GM18909 (cell line): ENCODE results near the gene HIVEP2.

Experiments used
- ATAC-seq: cut with Tn5 transposase; IDR thresholded peaks from one replicate; pipeline ENCODE4 v1.9.1; 2021; ENCODE audit warnings: mild to moderate bottlenecking; ENCODE audit not compliant: unreplicated experiment, poor library complexity

HIVEP2 gene

DNA sequence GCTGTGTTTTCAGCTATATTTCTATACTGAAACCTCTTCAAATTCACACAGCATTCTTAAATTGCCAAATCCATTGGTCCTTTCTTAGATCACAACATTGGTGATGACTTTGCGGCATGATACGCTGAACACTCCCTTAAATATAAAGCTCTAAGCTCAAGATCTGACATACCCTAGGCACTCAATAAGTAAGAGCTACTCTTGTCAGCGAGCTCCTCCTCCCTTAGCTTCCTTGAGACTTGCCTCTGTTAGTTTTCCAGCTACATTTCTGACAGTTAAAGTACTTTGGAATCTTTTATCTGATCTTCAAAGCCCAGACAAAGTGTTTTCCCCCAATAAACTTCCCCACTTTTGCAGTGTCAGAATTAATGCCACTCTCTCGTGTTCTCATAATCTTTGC lies 117.0 kb downstream of the HIVEP2 start:
- ATAC-seq: no peak

DNA sequence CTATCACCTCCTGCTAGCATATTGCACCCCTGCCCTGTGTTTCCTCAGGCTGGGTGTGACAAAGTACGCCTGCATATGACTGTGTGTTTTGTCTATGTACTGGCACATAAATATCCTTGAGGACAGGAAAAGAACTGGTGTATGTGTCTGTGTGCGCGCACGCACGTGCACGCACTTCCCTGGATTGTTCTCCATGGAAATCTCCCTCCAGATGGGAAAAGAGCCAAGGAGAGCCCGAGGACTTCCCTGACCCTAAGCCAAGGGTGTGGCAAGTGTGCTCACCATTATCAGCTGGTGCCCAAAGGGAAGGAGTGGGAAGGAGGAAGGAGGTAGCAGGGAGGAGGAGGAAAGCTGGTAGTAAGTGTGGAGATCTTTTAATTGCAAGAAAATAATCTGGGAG lies 117.6 kb downstream of the HIVEP2 start:
- ATAC-seq: no peak

DNA sequence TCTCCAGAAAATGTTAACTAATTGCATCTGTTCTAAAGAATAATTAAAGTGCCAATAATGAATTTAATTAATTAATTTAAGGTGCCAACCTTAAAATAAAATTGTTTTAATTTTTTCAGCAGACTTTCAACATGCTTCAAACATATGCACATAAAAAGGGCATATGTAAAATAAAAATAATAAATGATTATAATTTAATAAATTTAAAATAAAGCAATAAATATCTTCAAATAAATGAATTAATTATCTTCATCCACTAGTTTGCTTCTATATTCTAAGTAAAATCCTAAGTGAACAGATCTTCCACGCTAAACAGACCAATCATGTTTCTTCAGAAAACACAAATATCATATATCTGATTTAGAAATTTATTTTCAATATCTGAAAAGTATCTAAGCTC lies 119.2 kb downstream of the HIVEP2 start:
- ATAC-seq: no peak

- ATAC-seq: no peak
Measured at GRCh38 chr6:142824426-142824825, 120.5 kb downstream of the HIVEP2 start.

- no peak for ATAC-seq
Measured at GRCh38 chr6:142823256-142823902, 121.6 kb downstream of the HIVEP2 start.

DNA sequence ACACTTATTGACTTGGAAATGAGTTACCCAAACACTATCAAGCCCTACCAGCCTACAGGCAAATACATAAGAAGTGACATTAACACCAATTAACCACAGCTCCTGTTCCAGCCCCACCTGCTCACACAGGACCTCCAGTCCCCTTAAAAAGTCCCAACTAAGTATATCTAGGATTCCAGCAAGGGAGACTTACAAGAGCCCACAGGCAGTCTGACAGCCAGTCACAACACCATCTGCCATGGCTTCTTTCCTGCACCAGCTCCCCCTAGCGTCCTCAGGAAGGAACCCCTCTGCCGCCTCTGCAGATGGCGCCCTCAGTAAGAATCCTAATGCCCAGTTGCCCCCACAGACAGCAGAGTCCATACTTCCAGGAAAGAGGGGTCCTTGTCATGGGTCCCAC lies 122.1 kb downstream of the HIVEP2 start:
- ATAC-seq: no peak

- peak; percentile 79 for ATAC-seq
Measured at GRCh38 chr6:142822383-142822782, 122.6 kb downstream of the HIVEP2 start.

DNA sequence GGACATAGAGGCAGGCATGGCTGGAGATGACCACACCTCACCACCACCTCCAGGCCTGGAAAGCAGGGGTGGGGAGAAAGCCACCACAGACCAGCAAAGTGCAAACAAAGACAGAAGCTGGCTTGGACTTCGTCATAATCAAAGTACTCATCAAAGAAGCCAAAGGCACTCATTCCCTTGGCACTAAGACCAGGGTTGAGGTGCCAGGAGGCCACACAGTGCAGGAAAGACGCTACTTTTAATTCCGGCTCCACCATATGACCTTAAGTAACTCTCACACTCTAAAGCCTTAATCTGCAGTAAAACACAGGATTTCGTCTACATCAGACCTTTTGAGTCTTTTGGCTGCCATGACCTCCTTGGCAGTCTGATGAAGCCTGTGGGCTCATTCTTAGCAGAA lies 123.1 kb downstream of the HIVEP2 start:
- ATAC-seq: no peak

GRCh38 chr6:142821164-142821716 lies 123.7 kb downstream of the HIVEP2 start:
- ATAC-seq: no peak

GRCh38 chr6:142820338-142821051 lies 124.5 kb downstream of the HIVEP2 start:
- ATAC-seq: no peak

- peak; percentile 70 for ATAC-seq
Measured at GRCh38 chr6:142819603-142820337, 125.2 kb downstream of the HIVEP2 start.

DNA sequence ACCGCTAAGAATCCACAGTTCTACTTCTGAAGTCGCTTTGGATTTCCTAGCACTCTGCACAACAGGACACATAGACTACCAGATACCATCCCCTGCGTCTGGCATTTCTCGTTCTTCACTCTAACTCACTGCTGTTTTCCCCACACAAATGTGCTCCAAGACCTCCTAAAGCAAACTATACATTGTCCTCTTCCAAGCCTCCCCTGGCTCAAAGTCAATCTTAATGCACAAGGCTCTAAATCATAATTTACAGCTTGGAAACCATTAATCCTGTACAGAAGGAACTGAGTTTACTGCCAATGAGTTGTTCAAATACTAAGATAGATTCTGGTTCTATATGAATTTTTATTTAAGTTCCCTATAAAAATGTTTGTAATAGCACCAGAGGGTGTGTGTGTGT lies 128.5 kb downstream of the HIVEP2 start:
- ATAC-seq: no peak

GRCh38 chr6:142816031-142816430 lies 128.9 kb downstream of the HIVEP2 start:
- no peak for ATAC-seq

DNA sequence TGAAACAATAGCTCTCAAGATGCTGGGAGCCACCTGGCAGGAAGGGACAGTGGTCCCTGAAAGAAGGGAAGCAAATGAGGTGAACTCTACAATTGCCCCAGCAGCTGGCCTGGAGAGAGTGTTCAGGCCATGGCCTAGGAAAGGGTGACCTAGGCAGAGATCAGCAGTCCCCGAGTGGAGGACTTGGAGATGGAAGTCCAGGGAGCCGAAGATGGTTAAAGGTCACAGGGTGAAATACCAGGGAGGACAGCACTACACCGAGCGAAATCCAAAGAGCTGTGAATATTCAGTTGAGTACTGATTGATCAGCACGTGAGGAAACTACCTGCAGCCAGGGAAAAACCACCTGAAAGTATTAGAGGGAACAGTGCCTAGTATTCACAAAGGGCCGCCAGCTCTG lies 133.1 kb downstream of the HIVEP2 start:
- ATAC-seq: no peak

GRCh38 chr6:142810952-142811514 lies 133.9 kb downstream of the HIVEP2 start:
- ATAC-seq: peak; percentile 65

DNA sequence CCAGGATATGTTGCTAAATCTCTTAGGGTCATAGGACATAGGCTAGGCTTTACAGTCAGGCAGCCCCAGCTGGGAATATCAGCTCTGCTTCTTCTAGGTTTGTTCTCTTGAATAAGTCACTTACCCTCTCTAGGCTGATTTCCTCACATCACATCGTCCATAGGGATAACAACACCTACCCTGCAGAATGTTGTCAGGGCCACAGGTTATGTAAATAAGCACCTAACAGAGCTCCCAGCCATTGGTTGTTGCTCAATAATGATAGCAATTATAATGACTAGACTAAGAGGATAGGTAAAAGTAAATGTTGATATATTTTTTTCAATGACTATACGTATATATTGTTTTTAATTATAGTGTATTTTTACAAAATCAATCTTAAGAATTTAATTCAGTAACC lies 135.0 kb downstream of the HIVEP2 start:
- ATAC-seq: no peak

DNA sequence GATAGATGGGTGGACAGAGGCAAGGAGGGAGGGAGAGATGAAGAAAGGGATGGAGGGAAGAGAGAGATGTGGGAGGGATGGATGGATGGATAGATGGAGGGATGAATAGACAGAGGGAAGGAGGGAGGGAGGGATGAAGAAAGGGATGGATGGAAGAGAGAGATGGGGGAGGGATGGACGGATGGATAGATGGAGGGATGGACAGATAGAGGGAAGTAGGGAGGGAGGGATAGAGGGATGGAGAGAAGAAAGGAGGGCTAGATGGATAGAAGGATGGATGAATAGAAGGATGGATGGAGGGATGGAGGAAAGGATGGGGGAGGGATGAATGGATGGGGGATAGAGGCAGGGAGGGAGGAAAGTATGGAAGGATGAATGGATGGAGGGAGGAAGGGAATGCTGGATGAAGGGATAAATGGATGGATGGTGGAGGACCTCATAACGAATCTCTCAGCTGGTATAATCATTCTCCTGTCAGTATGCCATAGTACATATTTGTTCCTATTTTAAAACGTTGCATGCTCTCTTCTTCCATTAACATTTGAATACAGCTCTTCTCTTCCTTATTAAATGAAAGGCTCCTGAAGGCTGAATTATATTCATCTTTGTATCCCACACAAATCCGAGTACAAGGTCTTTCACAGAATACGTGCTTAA lies 136.4 kb downstream of the HIVEP2 start:
- no peak for ATAC-seq

GRCh38 chr6:142805042-142805441 lies 139.9 kb downstream of the HIVEP2 start:
- no peak for ATAC-seq

- no peak for ATAC-seq
Measured at GRCh38 chr6:142804490-142804889, 140.5 kb downstream of the HIVEP2 start.

- ATAC-seq: no peak
Measured at GRCh38 chr6:142803495-142804058, 141.4 kb downstream of the HIVEP2 start.
